ENCODE data around the gene TSPEAR. TPM values are rescaled to one million over a fixed set of nuclear protein-coding genes. Genes with fewer than 3 reads are reported as not detected.
"Not testable (repeated sequence)": the region's sequence is repeated elsewhere in the genome, so short reads cannot be mapped to it uniquely, and the experiment has no call there.

Gene TSPEAR
- total RNA-seq, 4 donors from 2014 or later, result not detected

GRCh38 chr21:44601596-44602462 is 109.5 kb downstream of the TSPEAR start:
- DNase-seq (ENCODE audit: low spot score in 2 of 2), result no peak

GRCh38 chr21:44601091-44601490 is 110.3 kb downstream of the TSPEAR start:
- WGBS, 2 donors, result 78 to 79% methylated on average over 6 to 10 of the region's 10 CpGs
- H3K27me3 ChIP-seq; DNase-seq (ENCODE audit: low spot score in 2 of 2): not testable (repeated sequence)

More at GRCh38 chr21:44601596-44602462, 109.5 kb downstream of the TSPEAR start:
- no peaks in the 10 kb centered on the region for H3K4me1 ChIP-seq
- H3K27me3 ChIP-seq, result no peaks in the 10 kb centered on the region
- no peak overlapping the region for H3K27ac ChIP-seq
- no peak overlapping the region for H3K4me3 ChIP-seq
- H3K36me3 ChIP-seq, result no peaks in the 10 kb centered on the region
- 73 to 78% methylated on average over 21 to 23 of the region's 23 CpGs for WGBS, 2 donors
- peaks cover 0 to 24% (median 0%) of the 10 kb centered on the region in 4 donors for H3K9me3 ChIP-seq
- no peak for TF ChIP-seq CTCF (IDR thresholded peaks at IDR 0.05)
- TF ChIP-seq EP300 (IDR thresholded peaks at IDR 0.05), result no peak
- no peak for TF ChIP-seq POLR2A (IDR thresholded peaks at IDR 0.05)

GRCh38 chr21:44600118-44600978 is 111.0 kb downstream of the TSPEAR start, which contains the start of gene KRTAP10-7:
Gene KRTAP10-7, plus strand, starts transcription at chr21:44600597. Its CDS starts 25 bp downstream, at chr21:44600622.
- H3K4me3 ChIP-seq; DNase-seq (ENCODE audit: low spot score in 2 of 2); H3K36me3 ChIP-seq; H3K27ac ChIP-seq; H3K27me3 ChIP-seq; H3K4me1 ChIP-seq: not testable (repeated sequence)
- 71 to 77% methylated on average over 16 to 23 of the region's 23 CpGs for WGBS, 2 donors
- peaks cover 0 to 18% (median 0%) of the 10 kb centered on the region in 4 donors for H3K9me3 ChIP-seq

More at GRCh38 chr21:44601091-44601490, 110.3 kb downstream of the TSPEAR start:
- not testable (repeated sequence) for H3K4me3 ChIP-seq, H3K27ac ChIP-seq, H3K4me1 ChIP-seq, H3K36me3 ChIP-seq
- peaks cover 0 to 19% (median 0%) of the 10 kb centered on the region in 4 donors for H3K9me3 ChIP-seq

- TF ChIP-seq POLR2A (IDR thresholded peaks at IDR 0.05) (no peak), EP300 (IDR thresholded peaks at IDR 0.05) (no peak), CTCF (IDR thresholded peaks at IDR 0.05) (no peak)
- no peak for DNase-seq (ENCODE audit: low spot score in 2 of 2)
- no peak overlapping the region for H3K4me3 ChIP-seq
- peaks cover 0 to 17% (median 0%) of the 10 kb centered on the region in 4 donors for H3K9me3 ChIP-seq
- H3K4me1 ChIP-seq, result no peaks in the 10 kb centered on the region
- 77 to 82% methylated on average over 8 of the region's 8 CpGs for WGBS, 2 donors
- no peak overlapping the region for H3K27ac ChIP-seq
- H3K27me3 ChIP-seq, result no peaks in the 10 kb centered on the region
- no peaks in the 10 kb centered on the region for H3K36me3 ChIP-seq
Observed at GRCh38 chr21:44599264-44600029, 111.9 kb downstream of the TSPEAR start.

GRCh38 chr21:44598061-44598460 is 113.3 kb downstream of the TSPEAR start:
- Histone ChIP-seq H3K9me3 (peaks cover 0 to 10% (median 0%) of the 10 kb centered on the region in 4 donors), H3K4me1 (no peaks in the 10 kb centered on the region), H3K4me3 (no peak overlapping the region), H3K27ac (no peak overlapping the region), H3K27me3 (peaks cover 0 to 2% of the 10 kb centered on the region in 2 donors), H3K36me3 (no peaks in the 10 kb centered on the region)
- DNase-seq (ENCODE audit: low spot score in 2 of 2), result no peak
- WGBS, 2 donors, result 61 to 69% methylated on average over 11 of the region's 11 CpGs
- TF ChIP-seq EP300 (IDR thresholded peaks at IDR 0.05) (no peak), POLR2A (IDR thresholded peaks at IDR 0.05) (no peak), CTCF (IDR thresholded peaks at IDR 0.05) (no peak)
